Esophagus squamous epithelium (tissue), 4 donors: ENCODE data around the gene SEC14L5.

ENCODE experiments used
- CTCF ChIP-seq, 6 experiments: fragments of 450-650 bp in 4 of 6; fragments of 200-600 bp in 2 of 6; sonication (generic) in 2 of 6; IDR thresholded peaks; one replicate each; pipeline ENCODE4 v1.5.1; 2016 to 2019; ENCODE audit warnings: antibody characterized with exemption in 6 of 6, mild to moderate bottlenecking in 4 of 6, moderate library complexity in 4 of 6
- POLR2A ChIP-seq, 4 donors: fragments of 450-650 bp; IDR thresholded peaks; one replicate each; pipeline ENCODE4 v1.6.1; 2017; ENCODE audit warnings: antibody characterized with exemption in 4 of 4, mild to moderate bottlenecking in 4 of 4, moderate library complexity in 3 of 4

GRCh38 chr16:4933433-4933832 lies 24.7 kb upstream of the SEC14L5 start:
- TF ChIP-seq CTCF (IDR thresholded peaks at IDR 0.05) (no peak), POLR2A (IDR thresholded peaks at IDR 0.05) (no peak)
